Measurements from ENCODE around the gene NUP155. TPM values are rescaled to one million over a fixed set of nuclear protein-coding genes. Genes with fewer than 3 reads are reported as not detected.
"Not testable (repeated sequence)": the region's sequence is repeated elsewhere in the genome, so short reads cannot be mapped to it uniquely, and the experiment has no call there.

NUP155 gene
- polyA plus RNA-seq, 2 of the 4 experiments (the other 2 are of a cell fraction), result 14.4 to 38.8 TPM

- no peak for FAIRE-seq
- ChIA-PET POLR2A (interaction anchor here (1.1 kb wide), 1 partner anchor 60 kb away, joined by 3 read pairs; the partner anchor contains the start of gene CPLANE1), CTCF (interaction anchor here (1.1 to 1.2 kb wide), 2 partner anchors 61 to 62 kb away, joined by 3 to 4 read pairs; no protein-coding TSS in a partner anchor)
- no peak for DNase-seq (ENCODE audit: low read depth in 1 of 2, low spot score in 1 of 2)
- ATAC-seq, result no peak
- H3K27ac ChIP-seq, result no peak overlapping the region
- H3K9me3 ChIP-seq, result no peaks in the 10 kb centered on the region
- H3K4me3 ChIP-seq, result no peak overlapping the region
- H3K4me1 ChIP-seq, result no peaks in the 10 kb centered on the region
- H3K4me2 ChIP-seq, result no peak overlapping the region
- TF ChIP-seq BCL3 (IDR thresholded peaks at IDR 0.05) (no peak), JUNB (IDR thresholded peaks at IDR 0.05) (no peak)
- WGBS (ENCODE audit: missing lambda C conversion rate), result 90% methylated on average over 4 of the region's 4 CpGs
Measured at GRCh38 chr5:37308793-37309192, 62.1 kb downstream of the NUP155 start.

DNA sequence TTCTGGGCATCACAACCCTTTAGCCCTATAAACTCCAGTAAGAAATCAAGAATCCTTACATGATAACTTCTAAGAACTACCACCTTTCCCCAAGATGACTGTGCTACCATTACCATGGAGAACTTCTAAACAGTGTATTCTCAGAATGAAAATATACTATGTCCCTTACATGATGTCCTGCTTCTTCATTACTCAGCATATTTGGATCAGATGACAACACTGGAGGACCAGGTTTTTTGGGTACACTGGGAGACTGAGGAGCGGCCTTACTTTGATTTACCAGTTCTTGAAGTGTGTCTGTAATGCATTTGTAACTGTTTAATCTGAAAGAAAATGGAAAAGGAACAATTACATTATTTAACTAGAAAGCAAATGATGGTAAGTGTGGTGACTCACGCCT, 66.0 kb downstream of the NUP155 start:
- WGBS (ENCODE audit: missing lambda C conversion rate), result 97% methylated on average over 2 of the region's 2 CpGs

DNA sequence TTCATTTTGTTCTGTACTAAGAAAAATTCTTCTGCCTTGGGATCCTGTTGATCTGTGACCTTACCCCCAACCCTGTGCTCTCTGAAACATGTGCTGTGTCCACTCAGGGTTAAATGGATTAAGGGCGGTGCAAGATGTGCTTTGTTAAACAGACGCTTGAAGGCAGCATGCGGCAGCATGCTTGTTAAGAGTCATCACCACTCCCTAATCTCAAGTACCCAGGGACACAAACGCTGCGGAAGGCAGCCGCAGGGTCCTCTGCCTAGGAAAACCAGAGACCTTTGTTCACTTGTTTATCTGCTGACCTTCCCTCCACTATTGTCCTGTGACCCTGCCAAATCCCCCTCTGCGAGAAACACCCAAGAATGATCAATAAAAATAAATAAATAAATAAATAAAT, 74.6 kb downstream of the NUP155 start:
- H3K9me3 ChIP-seq; DNase-seq (ENCODE audit: low read depth in 1 of 2, low spot score in 1 of 2); H3K4me3 ChIP-seq; H3K27ac ChIP-seq; H3K4me1 ChIP-seq; H3K4me2 ChIP-seq; FAIRE-seq; ATAC-seq; POLR2A ChIA-PET: not testable (repeated sequence)
- CTCF ChIA-PET, result interaction anchor here (1.0 kb wide), 1 partner anchor 75 kb away, joined by 3 read pairs; the partner anchor contains the start of gene NUP155
- 81% methylated on average over 7 of the region's 7 CpGs for WGBS (ENCODE audit: missing lambda C conversion rate)

More for the DNA sequence above, 66.0 kb downstream of the NUP155 start:
- ChIA-PET CTCF (no interaction called here), POLR2A (no interaction called here)
- no peaks in the 10 kb centered on the region for H3K4me1 ChIP-seq
- no peak overlapping the region for H3K4me3 ChIP-seq
- FAIRE-seq (no peak), ATAC-seq (no peak), DNase-seq (ENCODE audit: low read depth in 1 of 2, low spot score in 1 of 2) (no peak)
- no peak overlapping the region for H3K27ac ChIP-seq
- no peaks in the 10 kb centered on the region for H3K9me3 ChIP-seq
- TF ChIP-seq MAFK (IDR thresholded peaks at IDR 0.05; ENCODE audit: partially characterized antibody) (peak; percentile 88), CEBPB (IDR thresholded peaks at IDR 0.05) (no peak)
- no peak overlapping the region for H3K4me2 ChIP-seq

DNA sequence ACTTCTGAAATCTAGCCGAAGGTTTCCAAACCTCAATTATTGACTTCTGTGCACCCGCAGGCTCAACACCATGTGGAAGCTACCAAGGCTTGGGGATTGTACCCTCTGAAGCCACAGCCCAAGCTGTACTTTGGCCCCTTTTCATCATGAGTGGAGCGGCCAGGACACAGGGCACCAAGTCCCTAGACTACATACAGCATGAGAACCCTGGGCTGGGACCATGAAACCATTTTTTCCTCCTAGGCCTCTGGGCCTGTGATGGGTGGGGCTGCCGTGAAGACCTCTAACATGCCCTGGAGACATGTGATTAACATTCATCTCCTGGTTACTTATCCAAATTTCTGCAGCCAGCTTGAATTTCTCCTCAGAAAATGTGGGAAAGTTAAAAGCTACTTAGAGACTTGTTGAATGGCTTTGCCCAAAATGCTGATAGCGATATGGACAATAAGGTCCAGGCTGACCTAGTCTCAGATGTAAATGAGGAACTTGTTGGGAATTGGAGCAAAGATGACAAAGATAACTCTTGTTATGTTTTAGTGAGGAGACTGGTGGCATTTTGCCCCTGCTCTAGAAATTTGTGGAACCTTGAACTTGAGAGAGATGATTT, 87.6 kb downstream of the NUP155 start:
- ChIA-PET CTCF (interaction anchor here (1.1 kb wide), 1 partner anchor 35 kb away, joined by 4 read pairs; no protein-coding TSS in a partner anchor), POLR2A (no interaction called here)
- Histone ChIP-seq H3K4me2 (no peak overlapping the region), H3K4me3 (no peak overlapping the region), H3K4me1 (no peaks in the 10 kb centered on the region), H3K9me3 (peaks cover 45% of the 10 kb centered on the region), H3K27ac (no peak overlapping the region)
- DNase-seq (ENCODE audit: low read depth in 1 of 2, low spot score in 1 of 2), result peak in 1 of 2 experiments; percentile 27
- TF ChIP-seq ZFP36 (IDR thresholded peaks at IDR 0.05; ENCODE audit: borderline replicate concordance, partially characterized antibody) (peak; percentile 97), HDAC2 (IDR thresholded peaks at IDR 0.05) (no peak)
- WGBS (ENCODE audit: missing lambda C conversion rate), result 83% methylated on average over 5 of the region's 5 CpGs
- FAIRE-seq, result no peak
- ATAC-seq, result peak in 1 of 2 experiments; percentile 39; a peak in 1 of 6 replicates

- Histone ChIP-seq H3K4me1 (peaks cover 11% of the 10 kb centered on the region), H3K9me3 (peaks cover 32% of the 10 kb centered on the region; the same call in 2 of the 3 replicates), H3K4me3 (no peak overlapping the region), H3K27ac (no peak overlapping the region), H3K4me2 (no peak overlapping the region)
- peak in 1 of 2 experiments; percentile 12 for DNase-seq (ENCODE audit: low read depth in 1 of 2, low spot score in 1 of 2)
- ChIA-PET POLR2A (no interaction called here), CTCF (interaction anchor here (0.6 kb wide), 1 partner anchor 416 kb away, joined by 3 read pairs; no protein-coding TSS in a partner anchor)
- no peak for ATAC-seq
- 72% methylated on average over 2 of the region's 2 CpGs for WGBS (ENCODE audit: missing lambda C conversion rate)
- FAIRE-seq, result no peak
- no peak for TF ChIP-seq KDM5A (IDR thresholded peaks at IDR 0.05)
- TF ChIP-seq HOXB5 (CRISPR knock-in tag; IDR thresholded peaks at IDR 0.05), result no peak
- no peak for TF ChIP-seq BCL3 (IDR thresholded peaks at IDR 0.05)
- TF ChIP-seq ZC3H11A (IDR thresholded peaks at IDR 0.05), result no peak
- TF ChIP-seq, protein P1, sequence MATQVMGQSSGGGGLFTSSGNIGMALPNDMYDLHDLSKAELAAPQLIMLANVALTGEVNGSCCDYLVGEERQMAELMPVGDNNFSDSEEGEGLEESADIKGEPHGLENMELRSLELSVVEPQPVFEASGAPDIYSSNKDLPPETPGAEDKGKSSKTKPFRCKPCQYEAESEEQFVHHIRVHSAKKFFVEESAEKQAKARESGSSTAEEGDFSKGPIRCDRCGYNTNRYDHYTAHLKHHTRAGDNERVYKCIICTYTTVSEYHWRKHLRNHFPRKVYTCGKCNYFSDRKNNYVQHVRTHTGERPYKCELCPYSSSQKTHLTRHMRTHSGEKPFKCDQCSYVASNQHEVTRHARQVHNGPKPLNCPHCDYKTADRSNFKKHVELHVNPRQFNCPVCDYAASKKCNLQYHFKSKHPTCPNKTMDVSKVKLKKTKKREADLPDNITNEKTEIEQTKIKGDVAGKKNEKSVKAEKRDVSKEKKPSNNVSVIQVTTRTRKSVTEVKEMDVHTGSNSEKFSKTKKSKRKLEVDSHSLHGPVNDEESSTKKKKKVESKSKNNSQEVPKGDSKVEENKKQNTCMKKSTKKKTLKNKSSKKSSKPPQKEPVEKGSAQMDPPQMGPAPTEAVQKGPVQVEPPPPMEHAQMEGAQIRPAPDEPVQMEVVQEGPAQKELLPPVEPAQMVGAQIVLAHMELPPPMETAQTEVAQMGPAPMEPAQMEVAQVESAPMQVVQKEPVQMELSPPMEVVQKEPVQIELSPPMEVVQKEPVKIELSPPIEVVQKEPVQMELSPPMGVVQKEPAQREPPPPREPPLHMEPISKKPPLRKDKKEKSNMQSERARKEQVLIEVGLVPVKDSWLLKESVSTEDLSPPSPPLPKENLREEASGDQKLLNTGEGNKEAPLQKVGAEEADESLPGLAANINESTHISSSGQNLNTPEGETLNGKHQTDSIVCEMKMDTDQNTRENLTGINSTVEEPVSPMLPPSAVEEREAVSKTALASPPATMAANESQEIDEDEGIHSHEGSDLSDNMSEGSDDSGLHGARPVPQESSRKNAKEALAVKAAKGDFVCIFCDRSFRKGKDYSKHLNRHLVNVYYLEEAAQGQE (IDR thresholded peaks at IDR 0.05), result no peak
- no peak for TF ChIP-seq CHD4 (IDR thresholded peaks at IDR 0.05; ENCODE audit: borderline replicate concordance)
- no peak for TF ChIP-seq POLR2AphosphoS2 (conservative IDR thresholded peaks at IDR 0.05; ENCODE audit: low read length)
- TF ChIP-seq POLR2A (IDR thresholded peaks at IDR 0.05; ENCODE audit: low read length), result no peak
- TF ChIP-seq, protein P2, sequence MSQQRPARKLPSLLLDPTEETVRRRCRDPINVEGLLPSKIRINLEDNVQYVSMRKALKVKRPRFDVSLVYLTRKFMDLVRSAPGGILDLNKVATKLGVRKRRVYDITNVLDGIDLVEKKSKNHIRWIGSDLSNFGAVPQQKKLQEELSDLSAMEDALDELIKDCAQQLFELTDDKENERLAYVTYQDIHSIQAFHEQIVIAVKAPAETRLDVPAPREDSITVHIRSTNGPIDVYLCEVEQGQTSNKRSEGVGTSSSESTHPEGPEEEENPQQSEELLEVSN (IDR thresholded peaks at IDR 0.05; ENCODE audit: borderline replicate concordance, low read depth), result no peak
- no peak for TF ChIP-seq RCOR1 (IDR thresholded peaks at IDR 0.05; ENCODE audit: low read depth, low read length)
- TF ChIP-seq FOSL2 (IDR thresholded peaks at IDR 0.05), result no peak
- TF ChIP-seq FOSL2 (CRISPR knock-in tag; IDR thresholded peaks at IDR 0.05), result no peak
- TF ChIP-seq, protein P3, sequence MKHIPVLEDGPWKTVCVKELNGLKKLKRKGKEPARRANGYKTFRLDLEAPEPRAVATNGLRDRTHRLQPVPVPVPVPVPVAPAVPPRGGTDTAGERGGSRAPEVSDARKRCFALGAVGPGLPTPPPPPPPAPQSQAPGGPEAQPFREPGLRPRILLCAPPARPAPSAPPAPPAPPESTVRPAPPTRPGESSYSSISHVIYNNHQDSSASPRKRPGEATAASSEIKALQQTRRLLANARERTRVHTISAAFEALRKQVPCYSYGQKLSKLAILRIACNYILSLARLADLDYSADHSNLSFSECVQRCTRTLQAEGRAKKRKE (CRISPR knock-in tag; IDR thresholded peaks at IDR 0.05; ENCODE audit: low read depth), result no peak
- no peak for TF ChIP-seq SREBF2 (IDR thresholded peaks at IDR 0.05)
Measured at GRCh38 chr5:37275511-37275910, 95.4 kb downstream of the NUP155 start.

All from A549 (cell line).